Bronchial epithelial cell (primary cell): ENCODE measurements around the gene SYTL5. TPM values are rescaled to one million over a fixed set of nuclear protein-coding genes. Genes with fewer than 3 reads are reported as not detected.

Experiments used
- DNase-seq: peaks from one replicate; pipeline ENCODE4 v3.0.0-alpha.2; 2010; ENCODE audit warnings: low read depth
- FAIRE-seq: peaks from 2 replicates; lab custom pipeline; 2011; peaks lifted over from hg19 to GRCh38; lab: Jason Lieb, UNC
- H3K27me3 ChIP-seq: 2 replicates; pipeline ENCODE4 v1.5.1; 2011; ENCODE audit warnings: low read length; ENCODE audit not compliant: control insufficient read depth, insufficient read depth
- H3K36me3 ChIP-seq: 2 replicates; pipeline ENCODE4 v1.5.1; 2011; ENCODE audit warnings: low read length; ENCODE audit not compliant: control insufficient read depth, insufficient read depth
- H3K4me3 ChIP-seq: 2 replicates; pipeline ENCODE4 v1.5.1; 2011; ENCODE audit warnings: mild to moderate bottlenecking, low read depth, low read length, control low read depth
- CTCF ChIP-seq: IDR thresholded peaks from 2 replicates; pipeline ENCODE4 v1.5.1; 2011; ENCODE audit warnings: mild to moderate bottlenecking, moderate library complexity, low read length, control low read depth, inconsistent platforms; ENCODE audit not compliant: insufficient read depth, severe bottlenecking
- total RNA-seq: library from RNA; depleted of rRNA; stranded (reverse); fragments of >200 nt; gene quantifications from 2 replicates; pipeline ENCODE4 v1.2.1, GENCODE V29; 2014

The SYTL5 gene
- total RNA-seq, 1 donor from 2014 or later: 1.3 TPM

DNA sequence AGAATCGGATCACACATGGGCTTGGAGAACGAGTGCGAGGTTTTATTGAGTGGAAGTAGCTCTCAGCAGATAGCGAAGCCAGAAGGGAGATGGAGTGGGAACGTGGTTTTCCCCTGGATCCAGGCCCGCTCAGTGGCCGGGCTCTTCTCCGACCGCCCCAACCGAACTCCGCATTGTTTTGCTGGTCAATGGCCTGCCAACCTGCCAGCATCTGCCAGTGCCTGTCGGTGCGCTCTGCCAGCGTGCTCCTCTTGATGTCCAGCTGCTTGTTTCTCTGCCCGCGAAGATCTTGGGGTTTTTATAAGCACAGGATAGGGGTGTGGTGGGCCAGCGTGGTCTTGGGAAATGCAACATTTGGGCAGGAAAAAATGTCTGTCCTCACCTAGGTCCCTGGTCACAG, 5.6 kb upstream of the SYTL5 start:
- Histone ChIP-seq H3K36me3 (no peaks in the 10 kb centered on the region), H3K4me3 (no peak overlapping the region), H3K27me3 (no peaks in the 10 kb centered on the region)
- DNase-seq (no peak), FAIRE-seq (no peak)
- TF ChIP-seq CTCF: no peak

DNA sequence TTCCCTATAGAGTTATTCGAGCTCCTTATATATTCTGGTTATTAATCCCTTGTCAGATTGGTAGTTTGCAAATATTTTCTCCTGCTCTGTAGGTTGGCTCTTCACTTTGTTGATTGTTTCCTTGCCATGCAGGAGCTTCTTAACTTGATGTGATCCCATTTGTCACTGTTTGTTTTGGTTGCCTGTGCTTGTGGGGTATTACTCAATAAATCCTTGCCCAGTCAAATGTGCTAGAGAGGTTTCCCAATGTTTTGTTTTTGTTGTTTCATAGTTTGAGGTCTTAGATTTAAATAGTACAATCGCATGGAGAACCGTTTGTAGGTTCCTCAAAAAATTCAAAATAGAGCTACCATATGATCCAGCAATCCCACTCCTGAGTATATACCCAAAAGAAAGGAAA, 2.3 kb upstream of the SYTL5 start:
- no peaks in the 10 kb centered on the region for H3K27me3 ChIP-seq
- H3K4me3 ChIP-seq: no peak overlapping the region
- FAIRE-seq (no peak), DNase-seq (peak; percentile 51)
- no peak for TF ChIP-seq CTCF
- H3K36me3 ChIP-seq: no peaks in the 10 kb centered on the region

DNA sequence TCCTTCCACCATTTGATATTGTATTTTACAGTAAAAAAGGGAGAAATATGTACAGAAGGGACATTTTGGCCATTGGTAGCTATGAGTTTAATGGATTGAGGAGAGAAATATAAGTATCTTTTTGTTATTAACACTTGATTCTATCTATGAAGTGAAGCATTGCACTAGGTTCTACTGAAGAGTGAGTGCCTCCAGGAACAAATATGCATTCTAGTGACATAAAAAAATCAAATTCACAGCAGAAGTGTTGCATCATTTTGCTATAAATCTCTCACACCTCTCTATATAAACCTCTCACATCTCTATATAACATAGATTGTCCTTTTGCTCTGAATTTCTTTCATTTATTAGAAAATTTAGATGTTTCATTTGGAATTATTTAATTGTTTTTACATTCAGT, 425 bp downstream of the SYTL5 start:
- TF ChIP-seq CTCF: no peak
- no peak for DNase-seq
- peak overlapping the region; percentile 3 for H3K4me3 ChIP-seq
- FAIRE-seq: no peak
- no peaks in the 10 kb centered on the region for H3K27me3 ChIP-seq
- no peaks in the 10 kb centered on the region for H3K36me3 ChIP-seq

GRCh38 chrX:38008658-38009057, 2.3 kb downstream of the SYTL5 start:
- Histone ChIP-seq H3K27me3 (no peaks in the 10 kb centered on the region), H3K36me3 (no peaks in the 10 kb centered on the region), H3K4me3 (no peak overlapping the region)
- DNase-seq: no peak
- TF ChIP-seq CTCF: no peak
- FAIRE-seq: no peak

DNA sequence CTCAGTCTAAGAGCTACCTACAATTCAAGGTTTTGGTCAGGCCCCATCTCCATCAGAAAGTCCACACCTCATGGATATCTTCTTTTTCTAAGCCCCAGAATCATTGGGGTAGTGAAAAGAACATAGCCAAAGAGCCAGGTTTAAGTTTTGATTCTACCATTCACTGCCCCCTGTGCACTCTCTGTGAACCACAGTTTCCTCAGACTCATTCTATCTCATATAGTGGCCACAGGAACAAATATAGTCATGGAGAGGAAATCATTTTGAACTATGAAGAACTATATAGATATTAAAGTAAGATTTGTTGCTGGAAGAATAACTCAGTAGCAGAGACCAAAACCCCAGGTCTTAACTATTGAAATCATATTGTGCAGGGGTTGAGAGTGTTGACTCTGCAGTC, 3.3 kb downstream of the SYTL5 start:
- no peaks in the 10 kb centered on the region for H3K36me3 ChIP-seq
- TF ChIP-seq CTCF: no peak
- H3K4me3 ChIP-seq: no peak overlapping the region
- DNase-seq: no peak
- no peaks in the 10 kb centered on the region for H3K27me3 ChIP-seq
- FAIRE-seq: no peak

DNA sequence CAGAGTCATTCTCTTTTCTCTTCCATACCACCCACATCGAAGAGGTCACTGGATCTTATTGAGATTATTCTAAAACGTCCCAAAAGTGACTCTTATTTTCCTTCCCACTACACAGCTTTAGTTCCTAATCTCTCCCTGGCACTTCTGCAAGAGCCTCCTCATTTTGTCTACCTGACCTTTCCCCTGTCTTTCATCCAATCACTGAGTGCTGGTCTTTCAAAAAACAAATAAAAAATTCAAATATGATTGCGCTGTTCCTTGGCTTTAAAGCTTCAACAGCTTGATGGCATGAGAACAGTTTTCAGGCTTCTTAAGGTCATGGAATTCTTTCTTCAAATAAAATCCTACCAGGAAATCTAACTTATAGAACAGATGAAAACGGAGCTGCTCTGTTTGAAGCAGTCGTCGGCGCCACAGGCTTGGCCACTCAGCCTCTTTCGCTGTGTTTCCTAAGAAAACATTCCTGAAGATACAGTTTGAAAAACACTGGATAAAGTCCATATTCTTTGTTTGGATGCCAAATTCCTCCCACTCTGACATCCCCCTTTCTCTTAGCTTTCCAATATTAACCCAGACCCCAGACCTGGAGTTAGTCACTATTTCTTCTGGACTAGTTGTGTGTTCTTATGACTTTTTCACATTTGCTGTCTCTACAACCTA, 12.5 kb downstream of the SYTL5 start:
- no peak for FAIRE-seq
- no peak for DNase-seq
- no peak overlapping the region for H3K4me3 ChIP-seq
- TF ChIP-seq CTCF: no peak
- no peaks in the 10 kb centered on the region for H3K36me3 ChIP-seq
- H3K27me3 ChIP-seq: no peaks in the 10 kb centered on the region
